ENCODE data around the gene TRIM7.

DNA sequence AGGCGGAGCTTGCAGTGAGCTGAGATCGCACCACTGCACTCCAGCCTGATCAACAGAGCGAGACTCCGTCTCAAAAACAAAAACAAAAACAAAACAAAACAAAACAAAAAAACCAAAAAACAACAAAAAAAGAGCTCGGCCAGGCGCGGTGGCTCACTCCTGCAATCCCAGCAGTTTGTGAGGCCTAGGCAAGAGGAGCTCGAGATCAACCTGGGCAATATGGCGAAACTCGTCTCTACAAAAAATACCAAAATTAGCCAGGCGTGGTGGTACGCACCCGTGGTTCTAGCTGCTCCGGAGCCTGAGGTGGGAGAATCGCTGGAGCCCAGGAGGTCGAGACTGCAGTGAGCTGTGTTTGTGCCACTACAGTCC, 20.2 kb downstream of the TRIM7 start:
- TF ChIP-seq EZH2phosphoT487 (IDR thresholded peaks at IDR 0.05; ENCODE audit: borderline replicate concordance, low read length) (no peak), EZH2 (IDR thresholded peaks at IDR 0.05; ENCODE audit: low read length, unreplicated experiment) (no peak)
